ENCODE measurements around the gene RNF152.
"Not testable (repeated sequence)": the region's sequence is repeated elsewhere in the genome, so short reads cannot be mapped to it uniquely, and the experiment has no call there.

DNA sequence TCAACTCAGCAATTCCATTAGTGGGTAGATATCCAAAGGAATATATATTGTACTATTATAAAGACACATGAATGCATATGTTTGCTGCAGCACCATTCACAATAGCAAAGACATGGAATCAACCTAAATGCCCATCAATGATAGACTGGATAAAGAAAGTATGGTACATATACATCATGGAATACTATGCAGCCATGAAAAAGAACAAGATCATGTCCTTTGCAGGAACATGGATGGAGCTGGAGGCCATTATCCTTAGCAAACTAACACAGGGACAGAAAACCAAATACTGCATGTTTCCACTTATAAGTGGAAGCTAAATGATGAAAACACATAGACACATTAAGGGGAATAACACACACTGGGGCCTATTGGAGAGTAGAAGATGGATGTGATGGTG lies 116.6 kb downstream of the RNF152 start:
- not testable (repeated sequence) for TF ChIP-seq SMC3 (IDR thresholded peaks at IDR 0.05; ENCODE audit: low read depth, low read length); RCOR1 (IDR thresholded peaks at IDR 0.05; ENCODE audit: low read length); RFX5 (IDR thresholded peaks at IDR 0.05; ENCODE audit: low read length); TAF1 (IDR thresholded peaks at IDR 0.05; ENCODE audit: borderline replicate concordance, low read depth, low read length); EZH2phosphoT487 (IDR thresholded peaks at IDR 0.05; ENCODE audit: borderline replicate concordance, low read depth); POLR2AphosphoS5 (IDR thresholded peaks at IDR 0.05; ENCODE audit: low read depth, low read length)
- TF ChIP-seq, protein P1, sequence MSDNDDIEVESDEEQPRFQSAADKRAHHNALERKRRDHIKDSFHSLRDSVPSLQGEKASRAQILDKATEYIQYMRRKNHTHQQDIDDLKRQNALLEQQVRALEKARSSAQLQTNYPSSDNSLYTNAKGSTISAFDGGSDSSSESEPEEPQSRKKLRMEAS (IDR thresholded peaks at IDR 0.05; ENCODE audit: low read depth), result not testable (repeated sequence)
- TF ChIP-seq, protein P2, sequence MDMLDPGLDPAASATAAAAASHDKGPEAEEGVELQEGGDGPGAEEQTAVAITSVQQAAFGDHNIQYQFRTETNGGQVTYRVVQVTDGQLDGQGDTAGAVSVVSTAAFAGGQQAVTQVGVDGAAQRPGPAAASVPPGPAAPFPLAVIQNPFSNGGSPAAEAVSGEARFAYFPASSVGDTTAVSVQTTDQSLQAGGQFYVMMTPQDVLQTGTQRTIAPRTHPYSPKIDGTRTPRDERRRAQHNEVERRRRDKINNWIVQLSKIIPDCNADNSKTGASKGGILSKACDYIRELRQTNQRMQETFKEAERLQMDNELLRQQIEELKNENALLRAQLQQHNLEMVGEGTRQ (IDR thresholded peaks at IDR 0.05; ENCODE audit: borderline replicate concordance, low read depth, low read length), result not testable (repeated sequence)
- TF ChIP-seq, protein P3, sequence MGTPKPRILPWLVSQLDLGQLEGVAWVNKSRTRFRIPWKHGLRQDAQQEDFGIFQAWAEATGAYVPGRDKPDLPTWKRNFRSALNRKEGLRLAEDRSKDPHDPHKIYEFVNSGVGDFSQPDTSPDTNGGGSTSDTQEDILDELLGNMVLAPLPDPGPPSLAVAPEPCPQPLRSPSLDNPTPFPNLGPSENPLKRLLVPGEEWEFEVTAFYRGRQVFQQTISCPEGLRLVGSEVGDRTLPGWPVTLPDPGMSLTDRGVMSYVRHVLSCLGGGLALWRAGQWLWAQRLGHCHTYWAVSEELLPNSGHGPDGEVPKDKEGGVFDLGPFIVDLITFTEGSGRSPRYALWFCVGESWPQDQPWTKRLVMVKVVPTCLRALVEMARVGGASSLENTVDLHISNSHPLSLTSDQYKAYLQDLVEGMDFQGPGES (IDR thresholded peaks at IDR 0.05; ENCODE audit: low read depth, low read length), result not testable (repeated sequence)
